Measurements from ENCODE around the gene ETV6. TPM values are rescaled to one million over a fixed set of nuclear protein-coding genes. Genes with fewer than 3 reads are reported as not detected.

Gene ETV6
- total and polyA plus RNA-seq, 12 donors: 2.7 to 33.5 (median 15.2) TPM

DNA sequence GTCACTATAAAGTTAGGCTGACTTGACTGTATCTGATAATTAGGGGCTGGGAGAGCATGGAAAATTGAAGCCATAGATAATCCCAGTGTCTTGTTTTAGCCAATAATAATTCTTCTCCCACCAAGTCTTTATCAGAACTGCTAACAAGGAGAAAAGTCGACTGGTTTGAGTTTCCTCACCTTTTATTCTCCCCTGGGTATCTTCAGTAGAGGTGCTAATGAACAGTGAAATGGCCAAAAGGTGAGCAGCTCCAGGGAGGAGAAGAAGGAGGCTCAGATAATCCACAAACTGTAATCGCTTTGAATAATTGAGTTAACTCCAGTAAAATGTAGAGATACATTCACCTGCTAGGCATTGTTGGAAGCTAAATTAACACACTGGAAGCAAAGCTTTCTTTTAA lies 72.6 kb downstream of the ETV6 start:
- Histone ChIP-seq H3K4me1 (peaks cover 5 to 74% (median 50%) of the 10 kb centered on the region in 9 donors), H3K9me3 (no peaks in the 10 kb centered on the region), H3K4me3 (no peak overlapping the region), H3K27ac (no peak overlapping the region), H3K36me3 (peaks cover 0 to 3% (median 0%) of the 10 kb centered on the region in 9 donors), H3K27me3 (no peaks in the 10 kb centered on the region)
- ATAC-seq: no peak
- WGBS, 2 donors: 67 to 76% methylated on average over 2 of the region's 2 CpGs
- TF ChIP-seq, protein P1, sequence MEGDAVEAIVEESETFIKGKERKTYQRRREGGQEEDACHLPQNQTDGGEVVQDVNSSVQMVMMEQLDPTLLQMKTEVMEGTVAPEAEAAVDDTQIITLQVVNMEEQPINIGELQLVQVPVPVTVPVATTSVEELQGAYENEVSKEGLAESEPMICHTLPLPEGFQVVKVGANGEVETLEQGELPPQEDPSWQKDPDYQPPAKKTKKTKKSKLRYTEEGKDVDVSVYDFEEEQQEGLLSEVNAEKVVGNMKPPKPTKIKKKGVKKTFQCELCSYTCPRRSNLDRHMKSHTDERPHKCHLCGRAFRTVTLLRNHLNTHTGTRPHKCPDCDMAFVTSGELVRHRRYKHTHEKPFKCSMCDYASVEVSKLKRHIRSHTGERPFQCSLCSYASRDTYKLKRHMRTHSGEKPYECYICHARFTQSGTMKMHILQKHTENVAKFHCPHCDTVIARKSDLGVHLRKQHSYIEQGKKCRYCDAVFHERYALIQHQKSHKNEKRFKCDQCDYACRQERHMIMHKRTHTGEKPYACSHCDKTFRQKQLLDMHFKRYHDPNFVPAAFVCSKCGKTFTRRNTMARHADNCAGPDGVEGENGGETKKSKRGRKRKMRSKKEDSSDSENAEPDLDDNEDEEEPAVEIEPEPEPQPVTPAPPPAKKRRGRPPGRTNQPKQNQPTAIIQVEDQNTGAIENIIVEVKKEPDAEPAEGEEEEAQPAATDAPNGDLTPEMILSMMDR (IDR thresholded peaks at IDR 0.05): no peak
- DNase-seq: no peak
- intact Hi-C loops (cut with DNase I): loop anchor here in 1 of 10 donors (5.0 kb wide), 1 partner anchor 170 kb away; no protein-coding TSS in a partner anchor

DNA sequence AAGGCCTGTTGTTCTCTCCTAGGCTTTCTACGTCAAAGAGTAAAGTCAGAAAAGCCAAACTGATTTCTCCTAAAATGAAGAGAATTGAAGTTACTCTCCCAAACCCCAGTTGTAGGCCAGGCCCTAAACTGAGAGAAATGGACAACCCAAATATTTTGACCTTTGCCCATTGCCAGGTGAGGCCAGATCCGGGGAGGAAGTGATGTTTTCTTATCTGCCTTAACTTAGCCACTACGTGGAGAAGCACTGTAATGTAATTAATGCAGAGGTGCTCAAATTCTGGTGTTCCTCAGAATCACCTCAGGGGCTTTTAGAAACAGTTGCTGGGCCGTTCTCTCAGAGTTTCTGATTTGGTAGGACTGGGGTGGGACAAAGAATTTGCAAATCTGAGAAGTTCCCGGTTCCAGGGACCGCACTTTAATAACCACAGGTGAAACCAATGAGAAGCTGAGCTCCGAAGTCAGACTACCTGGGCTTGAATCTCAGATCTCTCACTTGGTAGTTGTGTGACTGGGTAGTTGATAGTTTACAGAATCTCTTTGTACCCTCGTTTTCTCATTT lies 73.2 kb downstream of the ETV6 start:
- TF ChIP-seq, protein P1 (IDR thresholded peaks at IDR 0.05): no peak
- Histone ChIP-seq H3K4me1 (peaks cover 5 to 76% (median 50%) of the 10 kb centered on the region in 9 donors), H3K27ac (no peak overlapping the region), H3K27me3 (no peaks in the 10 kb centered on the region), H3K9me3 (no peaks in the 10 kb centered on the region), H3K4me3 (no peak overlapping the region), H3K36me3 (no peaks in the 10 kb centered on the region)
- ATAC-seq (no peak), DNase-seq (no peak)
- intact Hi-C loops (cut with DNase I): loop anchor here in 1 of 10 donors (5.0 kb wide), 1 partner anchor 170 kb away; no protein-coding TSS in a partner anchor
- 81 to 86% methylated on average over 8 of the region's 8 CpGs for WGBS, 2 donors

DNA sequence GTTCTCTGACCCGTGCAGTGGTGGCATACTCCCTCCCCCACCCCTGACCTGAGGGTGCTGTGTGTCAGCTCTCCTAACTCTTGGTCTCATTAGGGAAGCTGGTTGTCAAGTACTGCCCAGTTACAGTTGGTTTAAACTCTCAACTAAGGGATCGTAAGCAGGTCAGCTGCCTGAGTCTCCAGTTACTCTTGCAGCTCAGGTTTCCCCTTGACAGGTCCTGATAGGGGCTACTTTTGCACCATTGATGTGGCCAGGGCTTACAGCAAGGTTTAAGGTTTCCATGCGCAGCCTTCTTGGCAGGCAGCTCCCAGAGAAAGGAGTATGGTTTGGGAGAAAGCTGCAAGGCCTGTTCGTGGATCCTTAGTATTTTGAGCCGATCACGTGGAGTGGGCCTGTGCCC lies 74.5 kb downstream of the ETV6 start:
- 75 to 78% methylated on average over 6 of the region's 6 CpGs for WGBS, 2 donors
- H3K27ac ChIP-seq: peak overlapping the region in 4 of 10 donors; percentile 7 to 49 (median 19)
- peak in 1 of 8 donors; percentile 16 for ATAC-seq
- TF ChIP-seq, protein P1 (IDR thresholded peaks at IDR 0.05): no peak
- intact Hi-C loops (cut with DNase I): loop anchor here in 1 of 10 donors (5.0 kb wide), 1 partner anchor 168 kb away; no protein-coding TSS in a partner anchor
- DNase-seq: no peak
- no peak overlapping the region for H3K4me3 ChIP-seq
- H3K27me3 ChIP-seq: no peaks in the 10 kb centered on the region
- H3K4me1 ChIP-seq: peaks cover 5 to 68% (median 43%) of the 10 kb centered on the region in 9 donors
- H3K36me3 ChIP-seq: no peaks in the 10 kb centered on the region
- H3K9me3 ChIP-seq: no peaks in the 10 kb centered on the region

DNA sequence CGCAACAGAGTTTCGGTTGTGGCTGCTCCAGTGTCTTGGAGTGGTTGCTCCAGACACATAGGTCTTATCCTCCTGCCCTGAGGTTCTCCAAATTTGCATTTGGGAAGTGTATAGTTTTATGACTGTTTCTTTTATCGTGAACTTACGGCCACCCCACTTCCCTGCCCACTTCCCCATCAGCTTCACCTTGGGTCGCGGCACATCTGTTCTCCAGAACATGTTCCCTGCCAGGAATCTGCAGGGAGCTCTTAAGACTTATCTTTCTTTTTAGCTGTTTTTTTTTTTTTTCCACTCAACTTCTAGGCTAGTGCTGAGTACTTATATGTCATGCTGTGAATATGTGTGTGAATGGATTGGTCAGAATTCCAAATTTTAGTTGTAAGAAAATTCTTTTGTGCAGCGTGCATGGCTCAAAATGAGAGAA lies 75.4 kb downstream of the ETV6 start:
- Histone ChIP-seq H3K4me3 (no peak overlapping the region), H3K9me3 (no peaks in the 10 kb centered on the region), H3K4me1 (peaks cover 0 to 68% (median 41%) of the 10 kb centered on the region in 9 donors), H3K27me3 (no peaks in the 10 kb centered on the region), H3K36me3 (no peaks in the 10 kb centered on the region), H3K27ac (peak overlapping the region in 4 of 10 donors; percentile 7 to 49 (median 33))
- ATAC-seq (peak; percentile 18 to 57 (median 46)), DNase-seq (no peak)
- intact Hi-C loops (cut with DNase I): loop anchor here in 1 of 10 donors (5.0 kb wide), 1 partner anchor 167 kb away; no protein-coding TSS in a partner anchor
- 32 to 34% methylated on average over 7 of the region's 7 CpGs for WGBS, 2 donors
- TF ChIP-seq, protein P1 (IDR thresholded peaks at IDR 0.05): no peak
